Trophoblast cell (in vitro differentiated cells and primary cell): ENCODE measurements around the gene SRC.

Experiments used
- DNase-seq, 2 donors: peaks; one replicate each; pipeline ENCODE4 v3.0.0-alpha.2; 2016
- H2AFZ ChIP-seq: 2 replicates; pipeline ENCODE4 v1.6.1; 2013; ENCODE audit warnings: low read length, moderate library complexity, mild to moderate bottlenecking; ENCODE audit not compliant: insufficient read depth, poor library complexity
- H2AK5ac ChIP-seq: 2 replicates; pipeline ENCODE4 v1.6.1; 2013; ENCODE audit warnings: mild to moderate bottlenecking, low read length
- H2BK120ac ChIP-seq: 2 replicates; pipeline ENCODE4 v1.6.1; 2013; ENCODE audit warnings: low read length, mild to moderate bottlenecking, moderate library complexity; ENCODE audit not compliant: insufficient read depth, poor library complexity
- H2BK12ac ChIP-seq: 2 replicates; pipeline ENCODE4 v1.6.1; 2013; ENCODE audit warnings: mild to moderate bottlenecking, low read length, moderate library complexity
- H2BK5ac ChIP-seq: 2 replicates; pipeline ENCODE4 v1.6.1; 2013; ENCODE audit warnings: low read length, low read depth, moderate library complexity, mild to moderate bottlenecking; ENCODE audit not compliant: poor library complexity
- H3K14ac ChIP-seq: 2 replicates; pipeline ENCODE4 v1.6.1; 2013; ENCODE audit warnings: mild to moderate bottlenecking, low read length
- H3K18ac ChIP-seq: 2 replicates; pipeline ENCODE4 v1.6.1; 2013; ENCODE audit warnings: mild to moderate bottlenecking, low read length
- H3K23ac ChIP-seq: 2 replicates; pipeline ENCODE4 v1.6.1; 2013; ENCODE audit warnings: low read length
- H3K27ac ChIP-seq: 2 replicates; pipeline ENCODE4 v1.5.1; 2013; ENCODE audit warnings: low read depth, mild to moderate bottlenecking, inconsistent platforms, low read length, moderate library complexity
- H3K27me3 ChIP-seq: 2 replicates; pipeline ENCODE4 v1.6.1; 2013; ENCODE audit warnings: inconsistent platforms, mild to moderate bottlenecking, low read length, moderate library complexity; ENCODE audit not compliant: insufficient read depth
- H3K36me3 ChIP-seq, 2 experiments: 1 replicate in 1 of 2; 2 replicates in 1 of 2; pipeline ENCODE4 v1.6.1; 2013; ENCODE audit warnings: low read length in 2 of 2, mild to moderate bottlenecking in 2 of 2, moderate library complexity in 1 of 2; ENCODE audit not compliant: insufficient read depth in 2 of 2, control insufficient read depth in 1 of 2
- H3K4ac ChIP-seq: 2 replicates; pipeline ENCODE4 v1.6.1; 2013; ENCODE audit warnings: low read depth, mild to moderate bottlenecking, low read length, moderate library complexity
- H3K4me1 ChIP-seq, 2 experiments: 1 replicate in 1 of 2; 2 replicates in 1 of 2; pipeline ENCODE4 v1.6.1; 2013; ENCODE audit warnings: low read length in 2 of 2, mild to moderate bottlenecking in 2 of 2, moderate library complexity in 1 of 2; ENCODE audit not compliant: insufficient read depth in 2 of 2, control insufficient read depth in 1 of 2
- H3K4me2 ChIP-seq: 2 replicates; pipeline ENCODE4 v1.6.1; 2013; ENCODE audit warnings: inconsistent platforms, mild to moderate bottlenecking, low read length, moderate library complexity
- H3K4me3 ChIP-seq: 2 replicates; pipeline ENCODE4 v1.5.1; 2013; ENCODE audit warnings: mild to moderate bottlenecking, low read depth, low read length, inconsistent platforms
- H3K79me1 ChIP-seq: one replicate; pipeline ENCODE4 v1.6.1; 2013; ENCODE audit warnings: low read length
- H3K79me2 ChIP-seq: 2 replicates; pipeline ENCODE4 v1.6.1; 2013; ENCODE audit warnings: low read length, mild to moderate bottlenecking; ENCODE audit not compliant: control insufficient read depth, insufficient read depth, poor library complexity
- H3K9ac ChIP-seq: 2 replicates; pipeline ENCODE4 v1.6.1; 2013; ENCODE audit warnings: mild to moderate bottlenecking, low read length
- H3K9me3 ChIP-seq: 2 replicates; pipeline ENCODE4 v1.6.1; 2013; ENCODE audit warnings: low read depth, mild to moderate bottlenecking, control low read depth, inconsistent platforms, low read length; ENCODE audit not compliant: insufficient read depth
- H4K12ac ChIP-seq: 2 replicates; pipeline ENCODE4 v1.6.1; 2013; ENCODE audit warnings: low read depth, mild to moderate bottlenecking, low read length, moderate library complexity
- H4K8ac ChIP-seq: 2 replicates; pipeline ENCODE4 v1.6.1; 2013; ENCODE audit warnings: low read depth, mild to moderate bottlenecking, low read length, moderate library complexity
- H4K91ac ChIP-seq: one replicate; pipeline ENCODE4 v1.6.1; 2013; ENCODE audit warnings: low read depth, mild to moderate bottlenecking, low read length, moderate library complexity
- WGBS: extraction: QIAGEN DNeasy Blood & Tissue Kit; methylation state at CpG from one replicate; pipeline ENCODE4 v1.1.7; 2013; ENCODE audit warnings: missing lambda C conversion rate; ENCODE audit not compliant: insufficient read length, insufficient coverage; ENCODE audit errors: extremely low coverage; 5-methylcytosine and 5-hydroxymethylcytosine counted together

SRC gene

DNA sequence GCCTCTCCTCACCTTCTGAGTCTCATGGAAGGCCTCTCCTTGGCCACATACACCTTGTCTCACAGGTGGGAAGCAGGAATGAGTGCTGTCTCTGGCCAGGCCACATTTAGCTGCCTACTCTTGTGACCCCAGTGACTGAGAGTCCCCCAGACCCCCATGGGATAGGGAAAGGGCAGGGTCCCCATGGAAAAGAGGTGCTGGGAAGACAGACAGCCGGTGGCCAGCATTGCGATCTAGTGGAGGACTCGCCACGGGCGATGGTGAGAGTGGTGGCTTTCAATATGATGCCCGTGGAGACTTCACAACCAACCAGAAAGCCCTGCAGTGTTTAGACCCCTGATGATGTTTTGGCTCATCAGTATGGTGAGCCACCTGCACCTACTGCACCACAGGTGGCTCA lies 36.6 kb upstream of the SRC start:
- Histone ChIP-seq H4K8ac (peak overlapping the region; percentile 70), H3K14ac (peak overlapping the region; percentile 91), H4K12ac (peak overlapping the region; percentile 10), H2BK5ac (peak overlapping the region; percentile 96), H3K4ac (peak overlapping the region; percentile 84), H3K36me3 (peaks cover 9 to 12% of the 10 kb centered on the region in 2 experiments), H2AK5ac (peak overlapping the region; percentile 85), H3K9ac (no peak overlapping the region), H2BK12ac (peak overlapping the region; percentile 78), H3K27ac (peak overlapping the region; percentile 98), H3K4me3 (no peak overlapping the region), H2BK120ac (peak overlapping the region; percentile 94), H2AFZ (peak overlapping the region; percentile 57), H3K23ac (no peak overlapping the region), H3K27me3 (no peaks in the 10 kb centered on the region), H3K79me1 (peaks cover 67% of the 10 kb centered on the region), H3K4me2 (no peak overlapping the region), H3K4me1 (peaks cover 49 to 58% of the 10 kb centered on the region in 2 experiments), H3K18ac (peak overlapping the region; percentile 95), H4K91ac (peak overlapping the region; percentile 97), H3K9me3 (no peaks in the 10 kb centered on the region), H3K79me2 (peaks cover 31% of the 10 kb centered on the region)
- DNase-seq: no peak
- no CpG with 5 or more reads among the region's 6 CpGs for WGBS

DNA sequence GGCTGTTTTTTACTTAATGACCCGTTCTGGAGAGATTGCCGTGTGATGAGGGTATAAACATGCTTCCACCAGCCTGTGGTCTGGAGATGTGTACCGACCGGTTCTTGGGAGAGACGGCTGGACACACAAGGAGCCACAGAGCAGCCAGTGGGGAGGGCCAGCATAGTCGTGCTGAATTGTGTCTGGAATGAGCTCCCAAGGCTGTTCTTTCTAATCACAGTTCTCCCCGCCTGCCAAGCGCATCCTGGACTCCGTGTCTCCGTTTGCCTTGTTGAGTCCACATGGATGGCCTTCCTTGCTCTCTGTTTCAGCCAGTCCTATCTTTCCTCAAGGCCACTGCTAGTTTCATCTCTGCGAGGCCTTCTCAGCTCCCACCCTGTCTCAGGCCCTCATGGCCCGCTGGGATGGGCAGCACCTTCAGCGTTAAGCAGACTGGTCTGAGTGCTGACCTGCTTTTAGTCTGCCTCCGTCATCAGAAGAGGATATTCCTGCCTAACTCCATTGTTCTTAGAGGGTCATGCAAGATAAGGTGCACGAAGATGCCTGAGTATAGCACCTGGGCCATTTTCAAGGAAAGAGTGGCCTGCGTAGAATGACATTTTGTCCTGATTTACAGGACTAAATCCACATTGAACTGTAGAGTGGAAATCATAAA lies 35.9 kb upstream of the SRC start:
- DNase-seq: peak; percentile 97

GRCh38 chr20:37310951-37311350 lies 35.0 kb upstream of the SRC start:
- Histone ChIP-seq H3K27me3 (no peaks in the 10 kb centered on the region), H3K27ac (peak overlapping the region; percentile 98), H4K8ac (peak overlapping the region; percentile 82), H2BK5ac (peak overlapping the region; percentile 97), H3K4me1 (peaks cover 63% of the 10 kb centered on the region in 2 experiments), H4K91ac (peak overlapping the region; percentile 97), H3K9me3 (no peaks in the 10 kb centered on the region), H3K79me1 (peaks cover 74% of the 10 kb centered on the region), H2AK5ac (peak overlapping the region; percentile 93), H3K23ac (no peak overlapping the region), H3K4me2 (no peak overlapping the region), H3K18ac (peak overlapping the region; percentile 88), H3K4me3 (no peak overlapping the region), H3K79me2 (peaks cover 42% of the 10 kb centered on the region), H4K12ac (peak overlapping the region; percentile 4), H2BK12ac (peak overlapping the region; percentile 80), H2BK120ac (peak overlapping the region; percentile 92), H3K4ac (peak overlapping the region; percentile 71), H2AFZ (peak overlapping the region; percentile 32), H3K9ac (no peak overlapping the region), H3K14ac (peak overlapping the region; percentile 90), H3K36me3 (peaks cover 13 to 15% of the 10 kb centered on the region in 2 experiments)
- no peak for DNase-seq
- WGBS: no CpG with 5 or more reads among the region's 11 CpGs

More for the DNA sequence above, 35.9 kb upstream of the SRC start:
- H3K27ac ChIP-seq: peak overlapping the region; percentile 98
- no peaks in the 10 kb centered on the region for H3K27me3 ChIP-seq
- peak overlapping the region; percentile 89 for H2BK12ac ChIP-seq
- no peak overlapping the region for H3K23ac ChIP-seq
- peaks cover 34% of the 10 kb centered on the region for H3K79me2 ChIP-seq
- peaks cover 9 to 12% of the 10 kb centered on the region in 2 experiments for H3K36me3 ChIP-seq
- peak overlapping the region; percentile 73 for H3K4ac ChIP-seq
- H3K9me3 ChIP-seq: no peaks in the 10 kb centered on the region
- H3K79me1 ChIP-seq: peaks cover 67% of the 10 kb centered on the region
- peak overlapping the region; percentile 86 for H4K8ac ChIP-seq
- peak overlapping the region; percentile 97 for H2BK5ac ChIP-seq
- H4K91ac ChIP-seq: peak overlapping the region; percentile 97
- WGBS: no CpG with 5 or more reads among the region's 16 CpGs
- H3K18ac ChIP-seq: peak overlapping the region; percentile 87
- H2AK5ac ChIP-seq: peak overlapping the region; percentile 33
- peak overlapping the region; percentile 92 for H2BK120ac ChIP-seq
- no peak overlapping the region for H3K4me3 ChIP-seq
- H3K4me1 ChIP-seq: peaks cover 54 to 58% of the 10 kb centered on the region in 2 experiments
- peak overlapping the region; percentile 26 for H3K4me2 ChIP-seq
- peak overlapping the region; percentile 19 for H2AFZ ChIP-seq
- H3K9ac ChIP-seq: peak overlapping the region; percentile 22
- peak overlapping the region; percentile 55 for H4K12ac ChIP-seq
- H3K14ac ChIP-seq: peak overlapping the region; percentile 87

- Histone ChIP-seq H2BK5ac (peak overlapping the region; percentile 52), H4K12ac (no peak overlapping the region), H2AFZ (no peak overlapping the region), H3K14ac (peak overlapping the region; percentile 60), H2AK5ac (peak overlapping the region; percentile 56), H3K23ac (no peak overlapping the region), H3K4me3 (no peak overlapping the region), H3K27me3 (no peaks in the 10 kb centered on the region), H4K91ac (peak overlapping the region; percentile 97), H2BK12ac (peak overlapping the region; percentile 53), H3K79me2 (peaks cover 46% of the 10 kb centered on the region), H2BK120ac (peak overlapping the region; percentile 94), H3K4ac (peak overlapping the region; percentile 33), H4K8ac (peak overlapping the region; percentile 13), H3K4me2 (no peak overlapping the region), H3K36me3 (peaks cover 17 to 19% of the 10 kb centered on the region in 2 experiments), H3K9me3 (no peaks in the 10 kb centered on the region), H3K18ac (peak overlapping the region; percentile 21), H3K27ac (peak overlapping the region; percentile 98), H3K79me1 (peaks cover 81% of the 10 kb centered on the region), H3K4me1 (peaks cover 71 to 72% of the 10 kb centered on the region in 2 experiments), H3K9ac (no peak overlapping the region)
- no peak for DNase-seq
- WGBS: no CpG with 5 or more reads among the region's 17 CpGs
Observed at GRCh38 chr20:37311710-37312355, 34.1 kb upstream of the SRC start.
